Heart left ventricle (tissue), 13 donors: ENCODE results near the gene TM2D1.

ENCODE experiments used
- POLR2A ChIP-seq, 2 donors: fragments of 450-650 bp; IDR thresholded peaks; one replicate each; pipeline ENCODE4 v1.6.1; 2017; ENCODE audit warnings: antibody characterized with exemption in 2 of 2, mild to moderate bottlenecking in 2 of 2, moderate library complexity in 2 of 2
- TF ChIP-seq, protein P1 (sequence below), 12 donors: fragments of 200-600 bp; sonication (generic) in 4 of 12; IDR thresholded peaks; one replicate each; pipeline versions ENCODE4 v1.5.0 to v1.8.0; 2018 to 2022; ENCODE audit warnings: antibody characterized with exemption in 12 of 12, mild to moderate bottlenecking in 5 of 12
- donor health status: ischemic (EF 13 %, LVEDD 7.1; RV severe dilation, severe dysfunction).
- donor health status: DM: no; HTN: yes; CAD: no.
- donor health status: DM: no; HTN: no; CAD: no.
- donor health status: ischemic (EF 25% LVEDD 6.9; RV normal size, moderate dysfunction).
- donor health status: ischemic (EF 25% LVEDD 5.7; RV mildly dilated, moderate dysfunction).
- donor health status: ischemic (EF 35%, LVEDD 5.7; RV mildly dilated, moderate dysfunction).
- donor health status: nonischemic (EF 11% LVEDD 7.7; RV severe dilation, severe dysfunction).
- donor health status: DM: yes; HTN: yes; CAD: no.
- donor health status: PGD.
- donor health status: ischemic (EF 29% LVEDD 5.4; RV normal size, mild dysfunction).
- donor health status: nonischemic (EF 23%, LVEDD 6.1; RV moderate dilation, normal function).

DNA sequence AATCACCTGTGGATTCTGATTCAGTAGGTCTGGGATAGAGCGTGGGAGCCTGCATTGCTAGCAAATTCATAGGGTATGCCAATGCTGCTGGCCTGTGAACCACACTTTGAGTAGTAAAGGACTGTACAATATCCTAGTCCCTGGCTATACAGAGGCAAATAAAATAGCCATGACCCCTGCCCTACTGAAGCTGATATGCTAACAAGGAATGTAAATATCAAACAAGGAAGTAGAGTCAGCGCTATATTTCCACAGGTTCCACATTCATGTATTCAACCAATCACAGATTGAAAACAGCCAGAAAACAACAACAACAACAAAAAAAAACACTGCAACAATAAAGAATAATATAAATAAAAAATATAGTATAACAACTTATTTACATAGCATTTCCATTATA lies 77.8 kb downstream of the TM2D1 start:
- TF ChIP-seq, protein P1, sequence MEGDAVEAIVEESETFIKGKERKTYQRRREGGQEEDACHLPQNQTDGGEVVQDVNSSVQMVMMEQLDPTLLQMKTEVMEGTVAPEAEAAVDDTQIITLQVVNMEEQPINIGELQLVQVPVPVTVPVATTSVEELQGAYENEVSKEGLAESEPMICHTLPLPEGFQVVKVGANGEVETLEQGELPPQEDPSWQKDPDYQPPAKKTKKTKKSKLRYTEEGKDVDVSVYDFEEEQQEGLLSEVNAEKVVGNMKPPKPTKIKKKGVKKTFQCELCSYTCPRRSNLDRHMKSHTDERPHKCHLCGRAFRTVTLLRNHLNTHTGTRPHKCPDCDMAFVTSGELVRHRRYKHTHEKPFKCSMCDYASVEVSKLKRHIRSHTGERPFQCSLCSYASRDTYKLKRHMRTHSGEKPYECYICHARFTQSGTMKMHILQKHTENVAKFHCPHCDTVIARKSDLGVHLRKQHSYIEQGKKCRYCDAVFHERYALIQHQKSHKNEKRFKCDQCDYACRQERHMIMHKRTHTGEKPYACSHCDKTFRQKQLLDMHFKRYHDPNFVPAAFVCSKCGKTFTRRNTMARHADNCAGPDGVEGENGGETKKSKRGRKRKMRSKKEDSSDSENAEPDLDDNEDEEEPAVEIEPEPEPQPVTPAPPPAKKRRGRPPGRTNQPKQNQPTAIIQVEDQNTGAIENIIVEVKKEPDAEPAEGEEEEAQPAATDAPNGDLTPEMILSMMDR (IDR thresholded peaks at IDR 0.05) = no peak
- TF ChIP-seq POLR2A (IDR thresholded peaks at IDR 0.05) = no peak
